RCC 7860 (cell line): Measurements from ENCODE around the gene PPIB.
A peak's percentile ranks its signal among the peaks of the same experiment; 100 is the strongest.

Experiments
- DNase-seq: peaks from one replicate; pipeline ENCODE4 v3.0.0-alpha.2; 2015; ENCODE audit warnings: low spot score
- FAIRE-seq: peaks from 2 replicates; lab custom pipeline; 2012; peaks lifted over from hg19 to GRCh38; lab: Jason Lieb, UNC

Gene PPIB

DNA sequence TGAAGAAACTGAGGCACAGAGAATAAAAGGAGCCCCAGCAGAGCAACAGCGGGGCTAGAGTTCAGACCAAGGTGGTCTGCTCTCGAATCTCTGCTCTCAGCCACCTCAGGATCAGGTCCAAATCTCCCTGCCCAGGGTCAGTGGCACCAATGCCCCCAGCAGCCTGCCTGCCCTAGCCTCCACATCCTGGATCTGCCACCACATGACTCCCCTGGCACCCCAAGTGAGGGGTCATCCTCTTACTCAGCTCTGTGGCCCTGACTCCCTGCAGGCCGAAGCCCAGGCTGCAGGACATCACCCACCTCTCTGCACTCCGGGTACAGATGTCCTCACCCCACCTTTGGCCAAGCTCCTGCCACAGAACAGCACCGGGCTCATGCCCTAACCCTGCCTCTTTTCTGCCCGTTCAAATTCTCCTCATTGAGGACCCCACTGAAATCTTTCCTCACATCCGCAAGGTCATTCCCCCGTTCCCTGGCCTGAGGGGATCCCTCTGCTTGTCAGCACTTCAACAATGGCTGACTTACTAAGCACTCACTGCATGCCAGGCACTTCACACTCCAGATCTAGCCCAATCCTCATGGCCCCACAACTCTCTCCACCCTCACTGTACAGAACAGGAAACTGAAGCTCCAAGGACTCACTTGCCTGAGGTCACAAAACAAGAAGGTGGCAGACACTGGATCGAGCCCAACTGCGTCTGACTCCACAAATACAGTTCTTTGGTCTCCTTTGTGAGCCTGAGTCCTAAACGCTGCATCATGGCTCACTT is 4.3 kb downstream of the PPIB start:
- FAIRE-seq (no peak), DNase-seq (no peak)

- DNase-seq (no peak), FAIRE-seq (no peak)
Measured at GRCh38 chr15:64157599-64158125, 5.2 kb downstream of the PPIB start.

GRCh38 chr15:64156652-64157331 is 6.0 kb downstream of the PPIB start:
- FAIRE-seq = no peak
- DNase-seq = no peak

DNA sequence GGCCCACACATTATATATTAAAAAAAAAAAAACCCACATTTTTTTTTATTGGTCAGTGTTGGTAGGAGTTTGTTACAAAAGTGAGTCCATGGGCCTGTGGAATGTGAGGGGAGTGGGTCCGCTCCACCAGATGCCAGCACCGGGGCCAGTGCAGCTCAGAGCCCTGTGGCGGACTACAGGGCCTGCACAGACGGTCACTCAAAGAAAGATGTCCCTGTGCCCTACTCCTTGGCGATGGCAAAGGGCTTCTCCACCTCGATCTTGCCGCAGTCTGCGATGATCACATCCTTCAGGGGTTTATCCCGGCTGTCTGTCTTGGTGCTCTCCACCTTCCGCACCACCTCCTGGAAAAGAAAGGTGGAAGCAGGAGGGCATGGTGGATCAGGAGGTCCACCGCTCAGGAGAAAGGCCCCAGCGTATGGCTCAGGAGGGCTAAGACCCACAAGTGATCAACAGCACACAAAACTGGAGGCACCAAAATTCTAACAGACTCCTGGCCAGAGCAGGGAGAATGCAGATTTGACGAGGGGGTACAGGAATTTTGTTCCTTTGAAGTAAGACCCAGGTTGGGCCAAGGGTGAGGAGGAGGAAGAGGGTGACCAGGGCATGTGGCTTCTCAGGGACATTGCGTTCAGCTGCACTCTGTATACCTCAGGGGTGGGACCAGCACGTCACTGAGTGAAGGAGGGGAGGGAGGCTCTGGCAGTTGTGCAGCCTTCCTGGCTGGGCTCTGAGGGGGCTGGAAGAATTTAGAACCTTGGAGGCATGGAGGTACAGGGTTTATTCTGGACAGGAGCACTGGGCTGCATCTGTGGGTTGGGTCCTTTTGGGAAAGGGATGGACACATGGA is 6.8 kb downstream of the PPIB start:
- DNase-seq (no peak), FAIRE-seq (no peak)

GRCh38 chr15:64153480-64154367 is 9.1 kb downstream of the PPIB start:
- peak; percentile 69 for DNase-seq
- no peak for FAIRE-seq

DNA sequence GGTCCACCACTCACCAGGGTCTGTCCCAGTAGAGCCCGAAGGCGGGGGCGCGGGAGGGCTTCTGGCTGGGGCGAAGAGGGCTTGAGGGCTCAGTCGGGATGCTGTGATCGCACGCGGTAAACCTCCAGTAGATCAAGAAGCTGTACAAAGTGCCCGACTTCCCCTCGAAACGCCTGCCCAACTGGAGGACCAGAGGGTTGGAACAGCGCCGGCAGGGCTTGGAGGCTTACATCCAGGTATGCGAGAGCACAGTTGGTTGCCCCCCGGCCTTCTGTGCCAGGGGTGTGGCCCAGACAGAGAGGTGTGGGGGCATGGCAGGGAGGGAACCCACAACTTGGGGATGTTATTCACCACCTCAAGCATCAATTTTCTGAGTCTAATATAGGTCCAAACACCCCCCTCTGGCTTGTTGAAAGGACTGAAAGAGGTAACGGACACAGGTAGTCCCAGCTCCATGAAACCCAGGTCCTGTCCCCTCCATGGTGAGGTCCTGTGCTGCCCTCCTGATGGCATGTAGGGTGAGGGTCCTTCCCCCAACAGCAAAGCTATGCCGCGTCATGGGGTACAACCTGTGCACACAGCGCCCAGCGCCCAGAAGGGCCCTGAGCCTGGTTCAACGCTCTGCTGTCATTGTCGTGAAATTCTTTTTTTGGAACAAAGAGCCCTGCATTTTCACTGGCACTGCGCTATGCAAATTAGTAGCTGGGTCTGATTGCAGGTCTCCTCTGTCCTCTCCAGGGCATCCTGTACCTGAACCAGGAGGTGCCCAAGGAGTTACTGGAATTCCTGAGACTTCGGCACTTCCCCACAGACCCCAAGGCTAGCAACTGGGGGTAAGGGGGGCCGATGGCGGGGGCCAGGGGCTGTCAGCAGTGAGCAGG is 10.1 kb downstream of the PPIB start:
- no peak for DNase-seq

GRCh38 chr15:64151727-64152506 is 10.9 kb downstream of the PPIB start, which contains the start of gene SNX22:
TSS of gene SNX22 (plus strand) at chr15:64151731. CDS start at chr15:64151776, 45 bp downstream.
- FAIRE-seq = no peak
- no peak for DNase-seq

More for the DNA sequence above, 10.1 kb downstream of the PPIB start:
- no peak for FAIRE-seq

- no peak for FAIRE-seq
- no peak for DNase-seq
Measured at GRCh38 chr15:64149893-64150578, 12.8 kb downstream of the PPIB start.

- no peak for DNase-seq
- FAIRE-seq = no peak
Measured at GRCh38 chr15:64149424-64149823, 13.4 kb downstream of the PPIB start.

GRCh38 chr15:64148581-64148980 is 14.2 kb downstream of the PPIB start:
- DNase-seq (no peak), FAIRE-seq (no peak)

GRCh38 chr15:64148168-64148567 is 14.7 kb downstream of the PPIB start:
- no peak for FAIRE-seq
- no peak for DNase-seq

DNA sequence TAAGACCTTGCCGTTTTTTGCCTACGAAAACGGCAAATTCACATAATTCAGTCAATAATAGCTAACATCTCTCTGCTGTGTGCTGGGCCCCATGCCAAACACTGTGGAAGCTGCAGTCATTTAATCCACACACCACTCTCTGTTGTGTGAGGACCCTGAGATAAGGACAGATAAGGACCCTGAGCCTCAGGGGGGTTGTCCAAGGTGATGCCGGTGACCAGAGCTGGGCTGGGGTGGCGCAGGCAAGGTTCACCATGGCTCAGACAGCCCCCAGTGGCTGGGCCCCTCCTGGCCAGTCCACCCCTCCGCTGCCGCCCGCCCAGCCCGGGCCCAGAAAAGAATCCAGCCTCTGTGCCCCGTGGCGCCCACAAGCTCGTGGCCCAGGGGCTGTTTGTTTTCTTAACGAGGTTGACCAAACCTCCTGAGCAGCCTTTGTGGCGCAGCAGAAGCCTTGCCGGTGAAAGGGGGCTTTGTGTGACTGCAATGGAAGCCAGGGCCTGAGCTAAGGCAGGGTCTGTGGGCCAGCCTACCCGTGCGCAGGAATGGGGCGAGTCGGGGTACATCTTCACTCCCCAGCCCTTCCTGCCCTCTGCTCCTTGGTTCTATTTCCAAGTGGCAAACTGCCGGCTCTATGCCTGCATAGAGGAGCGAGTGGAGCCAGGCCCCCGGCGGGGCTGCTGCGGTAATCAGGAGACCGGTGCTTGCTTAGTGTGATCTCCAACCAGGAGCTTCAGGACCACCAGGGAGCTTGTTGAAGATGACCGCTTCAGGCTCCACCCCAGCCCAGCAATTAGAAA is 15.7 kb downstream of the PPIB start:
- FAIRE-seq (no peak), DNase-seq (no peak)

DNA sequence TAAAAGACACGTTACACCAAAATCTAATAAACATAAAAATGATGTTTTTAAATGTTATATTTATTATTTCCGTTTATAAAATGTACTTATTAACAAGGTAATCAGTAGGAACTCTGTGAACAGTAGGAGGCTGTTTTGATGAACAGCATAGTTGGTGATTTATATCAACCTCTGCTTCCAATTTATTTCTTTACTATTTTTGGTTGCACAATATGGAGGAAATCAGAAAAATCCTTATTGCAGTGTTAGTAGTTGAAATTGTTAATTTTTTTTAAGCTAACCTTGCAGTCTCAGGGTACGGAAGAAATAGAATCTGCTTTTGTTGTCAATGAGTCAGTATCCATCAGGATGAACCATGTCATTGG is 16.3 kb downstream of the PPIB start:
- FAIRE-seq (no peak), DNase-seq (no peak)

- no peak for DNase-seq
Measured at GRCh38 chr15:64146041-64146440, 16.8 kb downstream of the PPIB start.

DNA sequence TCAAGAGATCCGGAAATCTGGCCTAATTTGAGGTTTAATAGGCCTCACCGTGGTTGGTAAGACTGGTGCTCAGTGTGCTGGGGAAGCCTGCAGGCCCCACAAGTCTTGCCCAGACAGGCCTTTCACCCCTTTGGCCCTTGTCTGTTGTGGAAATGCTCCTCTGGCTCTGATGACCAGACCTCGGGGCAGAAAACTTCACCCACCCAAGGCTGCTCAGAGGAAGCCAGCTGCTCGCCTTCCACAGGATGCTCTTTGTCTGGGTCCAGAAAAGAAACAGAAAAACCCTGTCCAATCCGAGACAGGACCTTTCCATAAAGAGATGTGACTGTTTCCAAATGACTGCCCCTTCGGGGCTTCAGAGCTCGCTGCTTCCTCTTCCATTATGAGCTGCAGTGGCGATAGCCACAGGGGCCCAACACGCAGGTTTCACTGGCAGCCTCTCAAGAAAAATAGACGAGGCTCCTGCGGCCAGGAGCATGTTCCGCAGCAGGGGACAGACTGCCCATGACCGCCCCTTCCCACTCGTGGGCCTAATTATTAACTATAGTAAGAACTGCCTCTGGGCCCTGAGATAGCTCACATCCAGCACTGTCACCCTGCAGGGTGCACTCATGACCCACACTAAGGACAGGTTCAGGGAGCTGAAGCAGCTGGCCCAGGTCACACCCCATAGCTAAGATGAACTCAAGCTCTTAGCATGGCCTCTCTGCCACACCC is 18.1 kb downstream of the PPIB start:
- no peak for DNase-seq
- FAIRE-seq = no peak

More at GRCh38 chr15:64146041-64146440, 16.8 kb downstream of the PPIB start:
- FAIRE-seq = no peak

DNA sequence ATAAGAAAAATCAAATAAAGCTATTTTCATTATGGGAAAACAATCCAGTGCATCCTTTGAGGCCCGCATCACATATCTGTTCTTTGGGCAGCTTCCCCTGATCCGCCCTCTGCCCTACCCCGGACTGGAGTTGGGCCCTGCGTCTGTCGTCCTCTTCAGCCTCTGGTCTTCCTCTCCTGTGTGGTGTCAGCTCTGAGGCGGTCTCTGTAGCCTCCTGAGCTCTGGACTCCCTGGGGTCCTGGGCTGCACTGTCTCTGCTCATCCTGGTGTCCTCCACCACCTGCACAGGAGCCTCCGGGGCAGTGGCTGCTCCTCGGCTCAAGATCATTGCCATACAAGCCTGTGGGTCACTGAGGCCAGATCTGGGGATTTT is 18.6 kb downstream of the PPIB start:
- FAIRE-seq = no peak
- no peak for DNase-seq
